H1 (cell line): ENCODE results near the gene TRPT1. TPM values are rescaled to one million over a fixed set of nuclear protein-coding genes. Genes with fewer than 3 reads are reported as not detected.

Experiments used
- BCL11A ChIP-seq, 2 experiments: IDR thresholded peaks; one replicate each; pipeline ENCODE4 v1.6.1; 2011; ENCODE audit warnings: low read depth in 2 of 2, low read length in 2 of 2, mild to moderate bottlenecking in 2 of 2
- CBX5 ChIP-seq: fragments of 300-800, 300-1000 bp; sonication (generic); IDR thresholded peaks from 2 replicates; pipeline ENCODE4 v1.7.1; 2016; ENCODE audit warnings: antibody characterized with exemption, low read length, low read depth
- CBX8 ChIP-seq: fragments of 300-800, 300-1000 bp; sonication (generic); IDR thresholded peaks from 2 replicates; pipeline ENCODE4 v1.7.1; 2016; ENCODE audit warnings: low read depth, low read length, borderline replicate concordance
- CEBPB ChIP-seq: IDR thresholded peaks from 2 replicates; pipeline ENCODE4 v1.6.1; 2012; ENCODE audit warnings: low read depth, low read length
- CHD2 ChIP-seq: IDR thresholded peaks from 2 replicates; pipeline ENCODE4 v1.6.1; 2012; ENCODE audit warnings: low read length, improper control_type of control experiment
- CREB1 ChIP-seq: IDR thresholded peaks from 2 replicates; pipeline ENCODE4 v1.6.1; 2012; ENCODE audit warnings: inconsistent platforms
- CTBP2 ChIP-seq: IDR thresholded peaks from 2 replicates; pipeline ENCODE4 v1.7.0; 2011; ENCODE audit warnings: borderline replicate concordance, mild to moderate bottlenecking, moderate library complexity, mixed read lengths, low read length; ENCODE audit not compliant: insufficient read depth, insufficient read length
- EP300 ChIP-seq, 2 experiments: IDR thresholded peaks; 1 replicate in 1 of 2; 2 replicates in 1 of 2; pipeline ENCODE4 v1.6.1; 2011 to 2012; ENCODE audit warnings: low read depth in 2 of 2, low read length in 2 of 2, mild to moderate bottlenecking in 2 of 2, borderline replicate concordance in 1 of 2, inconsistent platforms in 1 of 2, moderate library complexity in 1 of 2
- GTF2F1 ChIP-seq: IDR thresholded peaks from 2 replicates; pipeline ENCODE4 v1.6.1; 2012; ENCODE audit warnings: low read depth, low read length, improper control_type of control experiment, borderline replicate concordance
- NANOG ChIP-seq: IDR thresholded peaks from 2 replicates; pipeline ENCODE4 v1.6.1; 2011; ENCODE audit warnings: low read length, low read depth, mild to moderate bottlenecking, inconsistent platforms; ENCODE audit not compliant: insufficient read depth, poor library complexity, severe bottlenecking
- PHF8 ChIP-seq: fragments of 200-600 bp; sonication (generic); conservative IDR thresholded peaks from 2 replicates; pipeline ENCODE4 v1.7.1; 2012; ENCODE audit warnings: low read depth, mild to moderate bottlenecking, inconsistent platforms, low read length, moderate library complexity
- POLR2A ChIP-seq, 2 experiments: IDR thresholded peaks; 1 replicate in 1 of 2; 2 replicates in 1 of 2; pipeline ENCODE4 v1.6.1; 2011; ENCODE audit warnings: low read depth in 2 of 2, low read length in 2 of 2, mild to moderate bottlenecking in 2 of 2; ENCODE audit errors: control extremely low read depth in 1 of 2
- POLR2AphosphoS5 ChIP-seq: IDR thresholded peaks from 2 replicates; pipeline ENCODE4 v1.6.1; 2011; ENCODE audit warnings: low read depth, low read length
- RBBP5 ChIP-seq: IDR thresholded peaks from 2 replicates; pipeline ENCODE4 v1.7.1; 2012; ENCODE audit warnings: low read depth, mild to moderate bottlenecking, inconsistent platforms, low read length, moderate library complexity, borderline replicate concordance
- SIN3A ChIP-seq, 2 experiments: IDR thresholded peaks in 1 of 2; conservative IDR thresholded peaks in 1 of 2; 2 replicates each; pipeline ENCODE4 v1.6.1; 2011 to 2012; ENCODE audit warnings: low read length in 2 of 2, improper control_type of control experiment in 1 of 2, low read depth in 1 of 2, mild to moderate bottlenecking in 1 of 2
- SIRT6 ChIP-seq: IDR thresholded peaks from one replicate; pipeline ENCODE4 v1.7.1; 2012; ENCODE audit warnings: low read length, inconsistent platforms
- SP1 ChIP-seq: IDR thresholded peaks from 2 replicates; pipeline ENCODE4 v1.6.1; 2011; ENCODE audit warnings: low read depth, low read length
- SP4 ChIP-seq: IDR thresholded peaks from 2 replicates; pipeline ENCODE4 v1.6.1; 2012; ENCODE audit warnings: low read length, inconsistent platforms
- SUZ12 ChIP-seq: fragments of 200-600 bp; sonication (generic); IDR thresholded peaks from 2 replicates; pipeline ENCODE4 v1.6.1; 2012; ENCODE audit warnings: mild to moderate bottlenecking, inconsistent platforms, low read length, moderate library complexity, mixed read lengths
- TAF7 ChIP-seq: optimal IDR thresholded peaks from 2 replicates; pipeline ENCODE3; 2011; ENCODE audit warnings: low read depth, mild to moderate bottlenecking, inconsistent platforms, low read length, moderate library complexity, borderline replicate concordance
- TBP ChIP-seq: IDR thresholded peaks from 2 replicates; pipeline ENCODE4 v1.6.1; 2011; ENCODE audit warnings: low read depth, low read length, improper control_type of control experiment
- ZNF274 ChIP-seq: IDR thresholded peaks from 2 replicates; pipeline ENCODE4 v1.7.0; 2012; ENCODE audit warnings: low read length, borderline replicate concordance; ENCODE audit errors: extremely low read depth
- polyA plus RNA-seq, 7 experiments: library from polyadenylated mRNA; depleted of rRNA in 3 of 7; stranded (reverse) in 5 of 7; unstranded in 2 of 7; fragments of >200 nt in 5 of 7; fragments of 200-250 nt in 2 of 7; gene quantifications; 1 replicate in 5 of 7; 2 replicates in 1 of 7; 4 replicates in 1 of 7; pipeline versions ENCODE4 v1.2.1 to v1.2.3, GENCODE V29; 2011 to 2013; ENCODE audit warnings: missing spikeins in 2 of 7, mixed read lengths in 2 of 7
- total RNA-seq: library from RNA; stranded (reverse); fragmentation: NEBNext Ultra II Directional; extraction: Animal tissue kit (Norgen Biotek cat#: 25700); gene quantifications from 2 replicates; pipeline ENCODE4 v1.2.1, GENCODE V29; 2021
- TF ChIP-seq, protein P1 (sequence below): IDR thresholded peaks from 2 replicates; pipeline ENCODE4 v1.6.1; 2011; ENCODE audit warnings: low read depth, mild to moderate bottlenecking, low read length; ENCODE audit not compliant: insufficient read depth
- TF ChIP-seq, protein P2 (sequence below): IDR thresholded peaks from 2 replicates; pipeline ENCODE4 v1.6.1; 2012; ENCODE audit warnings: inconsistent platforms

Gene TRPT1
- total and polyA plus RNA-seq, 2 of the 8 experiments (the other 6 are each of a cell fraction or from before 2014, with no cell fraction given) = 34.5 to 74.6 TPM

DNA sequence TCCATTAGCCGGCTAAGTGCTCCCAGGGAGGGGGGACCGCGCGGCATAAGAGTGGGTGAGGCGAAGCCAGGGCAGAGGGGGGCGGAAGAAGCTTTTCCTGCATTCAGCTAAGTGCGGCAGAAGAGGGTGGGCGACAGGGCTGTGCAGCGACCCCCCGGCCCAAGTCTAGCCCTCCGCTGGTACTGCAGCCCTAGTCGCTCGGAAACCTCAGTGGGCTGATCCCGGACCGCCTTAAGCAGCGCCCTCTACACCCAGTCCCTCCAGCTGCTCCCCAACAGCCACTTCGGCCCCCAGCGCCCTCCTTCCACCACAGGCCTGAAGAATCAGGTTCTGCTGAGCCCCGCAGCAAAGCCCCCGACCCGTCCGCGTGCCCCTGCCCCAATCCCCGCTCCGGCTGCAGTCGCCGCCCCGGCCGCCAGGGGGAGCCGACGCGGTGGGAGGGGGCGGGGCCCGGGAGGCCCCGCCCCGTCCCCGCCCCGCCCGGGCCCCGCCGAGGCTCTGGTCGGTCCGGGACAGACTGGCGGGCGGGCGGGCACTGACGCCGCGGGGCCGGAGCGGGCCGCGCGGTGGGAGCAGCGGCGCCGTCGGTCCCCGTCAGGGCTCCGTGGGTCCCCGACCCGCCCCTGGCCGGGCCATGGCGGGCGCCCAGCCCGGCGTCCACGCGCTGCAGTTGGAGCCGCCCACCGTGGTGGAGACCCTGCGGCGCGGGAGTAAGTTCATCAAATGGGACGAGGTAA lies 25.2 kb upstream of the TRPT1 start, which contains the start of gene PLCB3 (continued):
- TF ChIP-seq PHF8 = peak; percentile 82
- 0 out of 2 replicates have a peak, but pooled peaks have one; percentile 32 for TF ChIP-seq TBP
- TF ChIP-seq POLR2AphosphoS5 = no peak
- no peak; a peak in 1 of 3 replicates for TF ChIP-seq EP300 (IDR thresholded peaks at IDR 0.05; ENCODE audit: borderline replicate concordance in 1 of 2, low read depth in 2 of 2, low read length in 2 of 2)
- no peak for TF ChIP-seq CBX8
- TF ChIP-seq, protein P1, sequence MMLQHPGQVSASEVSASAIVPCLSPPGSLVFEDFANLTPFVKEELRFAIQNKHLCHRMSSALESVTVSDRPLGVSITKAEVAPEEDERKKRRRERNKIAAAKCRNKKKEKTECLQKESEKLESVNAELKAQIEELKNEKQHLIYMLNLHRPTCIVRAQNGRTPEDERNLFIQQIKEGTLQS = no peak
- no peak for TF ChIP-seq CBX5
- TF ChIP-seq SP1 = no peak
- no peak for TF ChIP-seq CHD2
- peak; percentile 52 for TF ChIP-seq CREB1
- no peak for TF ChIP-seq TAF7
- TF ChIP-seq, protein P2, sequence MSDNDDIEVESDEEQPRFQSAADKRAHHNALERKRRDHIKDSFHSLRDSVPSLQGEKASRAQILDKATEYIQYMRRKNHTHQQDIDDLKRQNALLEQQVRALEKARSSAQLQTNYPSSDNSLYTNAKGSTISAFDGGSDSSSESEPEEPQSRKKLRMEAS = peak; percentile 68
- TF ChIP-seq RBBP5 = no peak; the same call in 1 of the 2 replicates
- TF ChIP-seq SIN3A (conservative IDR thresholded peaks at IDR 0.05 in 1 of 2, IDR thresholded peaks at IDR 0.05 in 1 of 2; ENCODE audit: low read depth in 1 of 2, low read length in 2 of 2) = peak in 1 of 2 experiments; percentile 51; a peak in 2 of 4 replicates
- TF ChIP-seq CTBP2 = no peak
- peak in 1 of 2 experiments; percentile 65; a peak in 2 of 3 replicates for TF ChIP-seq POLR2A (IDR thresholded peaks at IDR 0.05; ENCODE audit: control extremely low read depth in 1 of 2, low read depth in 2 of 2, low read length in 2 of 2)
- no peak for TF ChIP-seq SUZ12
- no peak for TF ChIP-seq GTF2F1
- no peak for TF ChIP-seq SIRT6
- TF ChIP-seq CEBPB = no peak
- peak; percentile 73; the same call in 1 of the 2 replicates for TF ChIP-seq SP4
- TF ChIP-seq BCL11A (IDR thresholded peaks at IDR 0.05; ENCODE audit: low read depth in 2 of 2, low read length in 2 of 2) = no peak
- no peak for TF ChIP-seq NANOG
- no peak for TF ChIP-seq ZNF274
